Measurements from ENCODE around the gene PSKH1. TPM values are rescaled to one million over a fixed set of nuclear protein-coding genes. Genes with fewer than 3 reads are reported as not detected.

PSKH1 gene
- total and polyA plus RNA-seq, 9 of the 15 experiments (the other 6 are each of a cell fraction or from before 2014, with no cell fraction given) = 0.96 to 20.9 (median 9.4) TPM

GRCh38 chr16:67917140-67917851 lies 24.2 kb downstream of the PSKH1 start:
- no peak for FAIRE-seq
- in situ Hi-C loops (cut with MboI) = no loop called here
- CTCF ChIA-PET (ENCODE audit: low intra/inter-chr PET ratio) = interaction anchor here (0.7 kb wide), 1 partner anchor 34 kb away, joined by 4 read pairs; no protein-coding TSS in a partner anchor
- TF ChIP-seq TAF15 (IDR thresholded peaks at IDR 0.05; ENCODE audit: low read depth, low read length) = no peak
- 0 out of 2 replicates have a peak, but pooled peaks have one; percentile 19 for TF ChIP-seq ZBTB1 (CRISPR knock-in tag; IDR thresholded peaks at IDR 0.05; ENCODE audit: borderline replicate concordance, low read depth)
- TF ChIP-seq STAT5B (CRISPR knock-in tag; IDR thresholded peaks at IDR 0.05) = no peak
- TF ChIP-seq, protein P1, sequence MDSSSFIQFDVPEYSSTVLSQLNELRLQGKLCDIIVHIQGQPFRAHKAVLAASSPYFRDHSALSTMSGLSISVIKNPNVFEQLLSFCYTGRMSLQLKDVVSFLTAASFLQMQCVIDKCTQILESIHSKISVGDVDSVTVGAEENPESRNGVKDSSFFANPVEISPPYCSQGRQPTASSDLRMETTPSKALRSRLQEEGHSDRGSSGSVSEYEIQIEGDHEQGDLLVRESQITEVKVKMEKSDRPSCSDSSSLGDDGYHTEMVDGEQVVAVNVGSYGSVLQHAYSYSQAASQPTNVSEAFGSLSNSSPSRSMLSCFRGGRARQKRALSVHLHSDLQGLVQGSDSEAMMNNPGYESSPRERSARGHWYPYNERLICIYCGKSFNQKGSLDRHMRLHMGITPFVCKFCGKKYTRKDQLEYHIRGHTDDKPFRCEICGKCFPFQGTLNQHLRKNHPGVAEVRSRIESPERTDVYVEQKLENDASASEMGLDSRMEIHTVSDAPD (CRISPR knock-in tag; IDR thresholded peaks at IDR 0.05) = no peak
- no peak for TF ChIP-seq RHOXF2B (CRISPR knock-in tag; conservative IDR thresholded peaks at IDR 0.05)
- no peak for TF ChIP-seq ZC3H8 (IDR thresholded peaks at IDR 0.05)
- TF ChIP-seq MTA3 (IDR thresholded peaks at IDR 0.05; ENCODE audit: borderline replicate concordance) = no peak
- TF ChIP-seq, protein P2, sequence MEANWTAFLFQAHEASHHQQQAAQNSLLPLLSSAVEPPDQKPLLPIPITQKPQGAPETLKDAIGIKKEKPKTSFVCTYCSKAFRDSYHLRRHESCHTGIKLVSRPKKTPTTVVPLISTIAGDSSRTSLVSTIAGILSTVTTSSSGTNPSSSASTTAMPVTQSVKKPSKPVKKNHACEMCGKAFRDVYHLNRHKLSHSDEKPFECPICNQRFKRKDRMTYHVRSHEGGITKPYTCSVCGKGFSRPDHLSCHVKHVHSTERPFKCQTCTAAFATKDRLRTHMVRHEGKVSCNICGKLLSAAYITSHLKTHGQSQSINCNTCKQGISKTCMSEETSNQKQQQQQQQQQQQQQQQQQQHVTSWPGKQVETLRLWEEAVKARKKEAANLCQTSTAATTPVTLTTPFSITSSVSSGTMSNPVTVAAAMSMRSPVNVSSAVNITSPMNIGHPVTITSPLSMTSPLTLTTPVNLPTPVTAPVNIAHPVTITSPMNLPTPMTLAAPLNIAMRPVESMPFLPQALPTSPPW (CRISPR knock-in tag; IDR thresholded peaks at IDR 0.05) = 0 out of 2 replicates have a peak, but pooled peaks have one; percentile 17
- no peak for TF ChIP-seq E2F4 (CRISPR knock-in tag; IDR thresholded peaks at IDR 0.05; ENCODE audit: low read depth)
- TF ChIP-seq ZNF639 (CRISPR knock-in tag; conservative IDR thresholded peaks at IDR 0.05 in 1 of 2, IDR thresholded peaks at IDR 0.05 in 1 of 2) = 0 out of 4 replicates have a peak, but pooled peaks of 1 of the 2 experiments have one; percentile 40
- TF ChIP-seq ZFP36 (IDR thresholded peaks at IDR 0.05; ENCODE audit: low read depth, low read length, partially characterized antibody) = no peak
- no peak for TF ChIP-seq JUNB (CRISPR knock-in tag; conservative IDR thresholded peaks at IDR 0.05)
- no peak for TF ChIP-seq ZNF217 (CRISPR knock-in tag; IDR thresholded peaks at IDR 0.05)
- TF ChIP-seq ZNF24 (IDR thresholded peaks at IDR 0.05) = no peak
- no peak for TF ChIP-seq ZC3H4 (CRISPR knock-in tag; IDR thresholded peaks at IDR 0.05; ENCODE audit: borderline replicate concordance)

More at GRCh38 chr16:67917140-67917851, 24.2 kb downstream of the PSKH1 start:
- WGBS (ENCODE audit: insufficient coverage, low coverage, missing lambda C conversion rate) = 57% methylated on average over 6 of the region's 6 CpGs
- Histone ChIP-seq H3K9me3 (replicated peaks; ENCODE audit: control insufficient read depth, insufficient read depth, low read depth, low read length) (no peaks in the 10 kb centered on the region), H3K4me1 (replicated peaks in 1 of 2; ENCODE audit: control insufficient read depth in 2 of 2, insufficient read depth in 2 of 2, low read length in 2 of 2) (peaks cover 15 to 25% of the 10 kb centered on the region in 2 experiments), H3K36me3 (ENCODE audit: control insufficient read depth, insufficient read depth, low read length) (no peaks in the 10 kb centered on the region), H3K9ac (ENCODE audit: insufficient read depth in 1 of 2, low read depth in 2 of 2, low read length in 2 of 2) (peak overlapping the region; percentile 18 to 23; a peak in 1 of 4 replicates), H3K27me3 (ENCODE audit: control insufficient read depth in 2 of 2, insufficient read depth in 2 of 2, low read length in 2 of 2) (no peaks in the 10 kb centered on the region), H3K9me1 (ENCODE audit: control insufficient read depth, insufficient read depth, low read length) (peaks cover 6% of the 10 kb centered on the region), H3K27ac (ENCODE audit: extremely low read depth, low read depth, low read length) (peak overlapping the region; percentile 56; the same call in 2 of the 3 replicates), H2AFZ (ENCODE audit: low read depth, low read length) (no peak overlapping the region; the same call in 1 of the 2 replicates), H3K79me2 (ENCODE audit: control insufficient read depth, insufficient read depth, low read length) (no peaks in the 10 kb centered on the region), H3K4me3 (no peak overlapping the region), H3K4me2 (ENCODE audit: insufficient read depth, low read length) (peak overlapping the region; percentile 3; the same call in 1 of the 2 replicates), H4K20me1 (replicated peaks; ENCODE audit: control insufficient read depth, insufficient read depth, low read length) (peaks cover 18% of the 10 kb centered on the region)
- DNase-seq (ENCODE audit: extremely low read depth in 1 of 4, low spot score in 3 of 4) = no peak
- intact Hi-C loops (cut with micrococcal nuclease) = no loop called here
- BruUV-seq (replicated peaks) = no TSS peak
- POLR2A ChIA-PET = interaction anchor here (0.8 to 1.3 kb wide), 3 partner anchors 13 to 27 kb away, joined by 3 to 8 read pairs (median 4); no protein-coding TSS in a partner anchor
- no peak; the same call in 2 of the 3 replicates for ATAC-seq
